COR-L47 (cell line): Measurements from ENCODE around the gene SLC66A2.

ENCODE experiments used
- DNase-seq: peaks from one replicate; lab custom pipeline; 2025; lab: John Stamatoyannopoulos, UW

SLC66A2 gene

GRCh38 chr18:79903071-79903635 is 48.3 kb downstream of the SLC66A2 start:
- DNase-seq = no peak

GRCh38 chr18:79902640-79903039 is 48.8 kb downstream of the SLC66A2 start:
- DNase-seq = no peak

GRCh38 chr18:79902075-79902474 is 49.4 kb downstream of the SLC66A2 start:
- DNase-seq = no peak

- DNase-seq = no peak
These were observed 49.8 kb downstream of the SLC66A2 start for GRCh38 chr18:79901665-79902064.

GRCh38 chr18:79900610-79901570 is 50.6 kb downstream of the SLC66A2 start:
- no peak for DNase-seq

- no peak for DNase-seq
These were observed 51.6 kb downstream of the SLC66A2 start for GRCh38 chr18:79899609-79900445.

- no peak for DNase-seq
These were observed 52.4 kb downstream of the SLC66A2 start for GRCh38 chr18:79898952-79899608.

GRCh38 chr18:79897940-79898625 is 53.4 kb downstream of the SLC66A2 start:
- DNase-seq = no peak

- no peak for DNase-seq
These were observed 54.7 kb downstream of the SLC66A2 start for GRCh38 chr18:79896738-79897137.

- DNase-seq = no peak
These were observed 60.8 kb downstream of the SLC66A2 start for GRCh38 chr18:79890674-79891073.

GRCh38 chr18:79889569-79889968 is 61.9 kb downstream of the SLC66A2 start:
- no peak for DNase-seq

- DNase-seq = no peak
These were observed 63.4 kb downstream of the SLC66A2 start for GRCh38 chr18:79888016-79888415.

GRCh38 chr18:79887181-79888000 is 64.1 kb downstream of the SLC66A2 start:
- no peak for DNase-seq

- no peak for DNase-seq
These were observed 66.3 kb downstream of the SLC66A2 start for GRCh38 chr18:79884963-79885728.

- no peak for DNase-seq
These were observed 67.0 kb downstream of the SLC66A2 start for GRCh38 chr18:79884294-79884962.

- no peak for DNase-seq
These were observed 67.8 kb downstream of the SLC66A2 start for GRCh38 chr18:79883461-79884293.

GRCh38 chr18:79882522-79883241 is 68.8 kb downstream of the SLC66A2 start:
- no peak for DNase-seq

- DNase-seq = no peak
These were observed 69.8 kb downstream of the SLC66A2 start for GRCh38 chr18:79881695-79882094.
